Pulmonary artery endothelial cell (primary cell): ENCODE data around the gene UNC13C. TPM values are rescaled to one million over a fixed set of nuclear protein-coding genes. Genes with fewer than 3 reads are reported as not detected.
"Not testable (repeated sequence)": the region's sequence is repeated elsewhere in the genome, so short reads cannot be mapped to it uniquely, and the experiment has no call there.

Source experiments
- DNase-seq: peaks from one replicate; pipeline ENCODE4 v3.0.0-alpha.2; 2011; ENCODE audit warnings: low read depth, low spot score
- total RNA-seq: library from RNA; depleted of rRNA; stranded (reverse); fragments of >200 nt; gene quantifications from 2 replicates; pipeline ENCODE4 v1.2.3, GENCODE V29; 2014

Gene UNC13C
- total RNA-seq, 1 donor from 2014 or later = not detected

DNA sequence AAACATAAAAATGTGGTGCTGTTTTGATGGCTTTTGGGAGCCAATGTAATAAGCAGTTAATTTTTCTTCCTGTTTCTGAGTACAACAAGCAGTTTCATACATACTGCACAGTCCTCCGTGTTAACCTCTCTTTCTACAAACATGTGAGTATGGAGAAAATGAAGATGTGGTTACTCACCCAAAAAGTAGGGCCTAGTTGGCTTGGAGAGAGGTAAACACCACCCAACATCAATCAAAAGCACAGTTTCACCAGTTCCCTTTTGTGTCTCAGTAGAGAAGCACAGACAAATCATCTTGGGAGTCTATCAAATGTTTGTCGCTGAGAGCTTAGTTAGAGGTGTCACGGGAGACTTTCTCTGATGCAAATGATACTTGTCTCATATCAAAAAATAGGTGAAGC lies 320.2 kb downstream of the UNC13C start:
- no peak for DNase-seq

- no peak for DNase-seq
Observed at GRCh38 chr15:54304321-54304720, 326.1 kb downstream of the UNC13C start.

- DNase-seq = no peak
Observed at GRCh38 chr15:54305138-54305537, 326.9 kb downstream of the UNC13C start.

DNA sequence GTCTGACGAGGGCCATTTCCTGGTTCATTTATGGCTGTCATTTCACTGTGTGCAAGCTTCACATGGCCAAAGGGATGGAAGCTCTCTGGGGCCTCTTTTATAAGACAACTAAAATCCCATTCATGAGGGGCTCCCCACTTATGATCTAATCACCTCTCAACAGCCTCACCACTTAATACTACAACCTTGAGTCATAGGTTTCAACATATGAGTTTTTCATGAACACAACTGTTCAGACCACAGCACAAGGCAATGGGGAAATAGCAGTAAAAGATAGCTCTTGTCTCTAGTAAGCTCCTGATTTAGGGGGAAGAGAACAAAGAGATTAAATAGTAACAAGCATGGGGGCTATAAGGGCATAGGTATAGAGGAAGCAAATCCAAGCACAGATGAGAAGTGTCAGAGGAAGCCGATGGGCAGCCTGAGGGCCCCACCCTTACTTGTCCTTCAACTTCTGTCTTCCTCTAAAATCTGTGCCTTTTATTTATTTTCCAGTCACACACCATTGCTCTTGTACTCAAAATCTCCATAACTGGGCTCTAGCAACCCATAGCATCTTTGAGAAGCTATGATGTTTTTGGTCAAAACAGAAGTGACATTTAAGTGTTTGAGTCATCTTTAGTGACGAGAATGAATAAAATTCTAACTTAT lies 329.1 kb downstream of the UNC13C start:
- no peak for DNase-seq

GRCh38 chr15:54307926-54308325 lies 329.7 kb downstream of the UNC13C start:
- DNase-seq = no peak

DNA sequence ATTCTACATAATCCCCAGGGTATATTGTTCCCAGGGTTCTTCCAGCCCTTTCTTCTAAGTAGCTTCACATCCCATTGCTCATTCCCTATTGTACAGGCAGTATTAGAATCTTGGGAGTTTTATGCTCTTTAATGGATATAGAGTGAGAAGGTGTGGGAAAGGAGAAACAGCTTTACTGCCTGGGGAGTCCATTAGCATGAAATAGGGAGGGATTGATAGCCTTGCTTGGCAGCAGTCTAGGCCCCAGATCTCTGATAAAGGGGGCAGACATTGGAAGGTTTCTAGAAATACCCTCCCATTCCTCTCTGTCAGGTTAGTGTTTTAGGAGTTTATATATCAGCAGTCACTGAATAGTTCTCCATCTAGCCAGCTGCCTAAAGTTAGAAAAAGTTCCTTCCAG lies 334.3 kb downstream of the UNC13C start:
- no peak for DNase-seq

GRCh38 chr15:54321426-54321825 lies 343.2 kb downstream of the UNC13C start:
- DNase-seq = no peak

- DNase-seq = no peak
Observed at GRCh38 chr15:54322341-54322740, 344.1 kb downstream of the UNC13C start.

- DNase-seq = no peak
Observed at GRCh38 chr15:54345301-54345700, 367.1 kb downstream of the UNC13C start.

GRCh38 chr15:54345827-54346226 lies 367.6 kb downstream of the UNC13C start:
- DNase-seq = no peak

DNA sequence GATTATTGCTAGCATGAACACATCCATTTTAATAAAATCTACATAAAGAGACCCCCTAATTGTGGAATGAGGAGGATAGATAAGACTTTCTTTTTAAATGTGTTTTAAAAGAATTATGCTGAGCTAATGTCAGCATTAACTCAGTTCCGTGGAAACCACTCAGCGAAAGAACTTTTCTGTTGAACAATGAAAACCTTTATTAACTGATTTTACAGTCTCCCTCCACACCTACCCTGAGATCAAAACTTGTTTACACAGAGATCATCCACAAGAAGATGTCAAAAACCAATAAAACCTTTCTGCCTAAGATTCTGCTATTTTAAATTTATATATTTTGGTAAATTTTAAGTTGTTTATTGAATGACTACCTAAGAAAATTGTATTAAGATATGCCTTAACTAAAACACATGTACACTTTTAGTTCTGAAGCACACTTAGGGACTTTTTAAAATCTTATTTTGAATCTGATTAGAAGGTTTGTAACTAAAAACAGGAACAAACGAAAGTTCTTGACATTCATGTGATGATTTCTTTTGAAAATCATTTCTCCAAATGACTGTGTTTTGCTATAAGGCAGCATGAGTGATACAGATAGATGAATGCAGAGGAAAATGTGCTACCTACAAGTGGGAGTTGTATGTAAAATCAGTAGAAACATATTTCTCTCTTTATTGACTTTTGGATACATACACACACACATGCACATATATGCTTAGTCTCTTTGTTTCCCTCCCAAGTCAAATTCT lies 369.0 kb downstream of the UNC13C start:
- DNase-seq = no peak

DNA sequence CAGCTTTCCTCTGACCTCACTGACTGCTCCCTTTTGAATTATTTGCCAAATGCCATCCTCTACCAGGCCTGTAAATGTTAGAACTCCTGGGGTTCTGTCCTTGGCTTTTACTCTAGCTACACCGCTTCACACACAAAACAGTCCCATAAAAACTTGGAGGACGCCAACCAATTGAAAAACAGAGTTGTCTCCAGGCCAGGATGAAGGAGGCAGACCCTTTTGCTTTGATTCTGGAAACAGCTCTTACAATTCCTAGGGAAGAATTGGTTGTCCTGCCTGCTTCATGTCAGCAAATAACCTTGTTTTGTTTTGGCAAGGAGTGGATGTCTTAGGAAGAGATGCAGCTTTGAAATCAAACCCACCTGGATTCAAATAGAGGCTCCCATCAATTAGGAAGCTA lies 375.5 kb downstream of the UNC13C start:
- DNase-seq = no peak

DNA sequence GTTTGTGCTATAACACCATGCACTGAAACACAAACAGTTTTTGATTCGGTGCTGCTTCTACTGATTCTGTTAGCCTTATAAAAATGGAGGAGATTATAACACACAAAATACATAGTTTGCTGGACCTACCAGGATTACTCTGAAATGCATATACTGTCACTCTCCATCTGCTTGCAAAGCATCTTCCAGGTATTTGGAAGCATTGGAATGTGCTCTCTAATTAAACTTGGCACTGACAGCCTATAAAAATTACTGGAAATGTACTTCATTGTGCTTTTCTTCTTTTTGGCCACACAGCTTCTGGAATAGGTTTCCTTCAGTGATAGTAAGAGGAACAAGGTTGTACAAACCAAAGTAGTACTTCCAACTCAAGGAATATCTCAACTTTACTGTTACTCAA lies 376.1 kb downstream of the UNC13C start:
- DNase-seq = no peak

DNA sequence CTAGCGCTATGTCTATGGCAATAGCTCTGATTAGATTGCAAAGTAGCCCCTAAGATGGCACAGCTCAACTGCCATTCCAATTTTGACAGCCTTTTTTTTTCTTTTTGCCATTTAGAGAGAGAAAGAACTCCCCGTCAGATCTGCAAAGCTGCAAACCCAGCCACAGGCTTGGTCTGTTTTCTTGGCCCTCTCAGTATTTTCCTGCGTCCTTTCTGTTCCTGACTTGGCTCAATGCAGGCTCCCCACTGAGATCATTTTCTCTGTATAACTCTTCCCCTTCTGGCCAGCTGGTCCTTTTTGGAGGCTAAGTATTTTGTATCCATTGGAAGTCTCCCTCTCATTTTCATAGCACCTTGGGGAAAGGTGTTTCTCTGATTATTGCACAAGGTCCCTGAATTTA lies 386.7 kb downstream of the UNC13C start:
- no peak for DNase-seq

GRCh38 chr15:54373332-54373731 lies 395.1 kb downstream of the UNC13C start:
- no peak for DNase-seq

- DNase-seq = no peak
Observed at GRCh38 chr15:54374184-54374952, 396.1 kb downstream of the UNC13C start.

DNA sequence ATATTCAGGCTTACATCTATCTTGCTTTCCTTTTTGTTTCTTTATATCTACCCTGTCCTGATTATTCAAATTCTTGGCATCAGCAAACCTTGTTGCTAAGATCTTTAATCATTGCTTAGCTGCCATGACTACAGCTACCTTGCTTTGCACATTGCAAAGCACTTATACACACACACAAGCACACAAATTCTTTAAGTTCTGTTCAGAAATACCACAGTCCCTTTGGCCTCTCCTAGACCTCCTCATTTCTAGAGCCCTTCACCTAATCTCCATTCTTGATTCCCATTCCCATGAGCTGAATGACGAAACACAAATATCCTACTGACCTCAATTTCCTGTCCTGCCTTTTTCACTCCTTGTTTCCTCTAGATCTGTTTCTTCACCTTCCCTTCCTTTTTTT lies 409.6 kb downstream of the UNC13C start:
- DNase-seq = no peak

DNA sequence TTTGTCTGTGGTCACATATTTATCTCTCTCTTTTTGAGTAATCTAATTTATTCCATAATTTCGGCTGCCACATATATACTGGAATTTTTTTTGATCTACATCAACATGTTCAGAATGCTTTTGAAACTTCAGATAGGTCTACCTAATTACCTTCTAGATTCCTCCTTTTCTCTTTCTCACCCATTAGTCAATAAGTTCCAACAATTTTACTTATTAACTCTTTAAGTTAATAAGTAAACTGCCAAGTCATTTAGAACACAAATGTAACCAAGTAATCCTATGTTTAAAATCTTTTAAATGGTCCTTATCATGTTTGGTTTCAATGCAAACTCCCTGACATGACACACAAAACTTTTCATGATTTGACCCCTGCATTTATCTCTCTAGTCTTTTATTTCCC lies 410.5 kb downstream of the UNC13C start:
- DNase-seq = no peak

DNA sequence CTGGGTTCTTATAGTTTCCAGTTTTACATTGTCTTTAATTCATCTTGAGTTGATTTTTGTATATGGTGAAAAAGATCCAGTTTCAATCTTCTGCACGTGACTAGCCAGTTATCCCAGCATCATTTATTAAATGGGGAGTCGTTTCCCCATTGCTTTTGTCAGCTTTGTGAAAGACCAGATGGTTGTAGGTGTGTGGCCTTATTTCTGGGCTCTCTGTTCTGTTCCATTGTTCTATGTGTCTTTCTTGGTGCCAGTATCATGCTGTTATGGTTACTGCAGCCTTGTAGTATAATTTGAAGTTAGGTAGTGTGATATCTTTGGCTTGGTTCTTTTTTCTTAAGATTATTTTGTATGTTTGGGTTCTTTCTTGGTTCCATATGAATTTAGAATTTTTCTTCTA lies 432.2 kb downstream of the UNC13C start:
- no peak for DNase-seq

GRCh38 chr15:54424171-54424570 lies 445.9 kb downstream of the UNC13C start:
- DNase-seq = no peak

DNA sequence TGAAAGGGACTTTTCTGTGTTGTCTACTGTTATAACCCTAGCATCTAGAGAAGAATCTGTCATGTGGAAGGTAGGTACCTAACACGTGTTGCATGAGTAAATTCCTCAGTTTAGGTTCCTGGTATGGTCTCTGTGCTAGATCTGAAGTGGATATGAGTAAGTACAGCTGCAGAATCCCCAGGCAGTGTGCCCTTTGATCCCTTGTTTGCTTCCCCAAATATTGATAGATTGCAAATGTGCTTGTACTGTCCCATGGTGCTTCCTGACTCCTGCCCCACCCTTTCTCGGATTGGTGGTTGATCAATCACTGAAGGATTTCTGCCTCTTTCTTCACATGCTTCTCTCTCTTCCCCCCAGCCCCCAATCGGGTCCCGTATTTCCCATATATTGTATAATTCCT lies 450.4 kb downstream of the UNC13C start:
- no peak for DNase-seq

GRCh38 chr15:54450288-54450687 lies 472.0 kb downstream of the UNC13C start:
- DNase-seq = not testable (repeated sequence)
